Stimulated activated CD8-positive, alpha-beta memory T cell treated with anti-CD3 and anti-CD28 coated beads, Interleukin-2, amount 100 ng/mL, for 48 hours (primary cell): ENCODE data around the gene MT1M.
A peak's percentile ranks its signal among the peaks of the same experiment; 100 is the strongest.
"Not testable (repeated sequence)": the region's sequence is repeated elsewhere in the genome, so short reads cannot be mapped to it uniquely, and the experiment has no call there.

Experiments used
- DNase-seq, 2 donors: peaks; one replicate each; pipeline ENCODE4 v3.0.0-alpha.2; 2020; ENCODE audit warnings: low read depth in 2 of 2

The MT1M gene

DNA sequence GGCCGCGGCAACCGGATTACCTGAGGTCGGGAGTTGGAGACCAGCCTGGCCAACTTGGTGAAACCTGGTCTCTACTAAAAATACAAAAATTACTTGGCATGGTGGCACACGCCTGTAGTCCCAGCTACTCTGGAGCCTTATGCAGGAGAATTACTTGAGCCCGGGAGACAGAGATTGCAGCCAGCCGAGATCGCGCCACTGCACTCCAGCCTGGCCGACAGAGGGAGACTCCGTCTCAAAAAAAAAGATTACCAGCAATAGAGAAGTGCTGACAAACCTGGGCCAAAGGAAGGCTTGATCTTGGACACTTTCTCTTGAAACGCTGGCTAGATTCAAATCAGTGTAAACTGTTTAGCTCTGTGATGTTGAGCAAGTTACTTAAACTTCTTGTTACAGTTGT, 41.5 kb downstream of the MT1M start:
- DNase-seq, result no peak

DNA sequence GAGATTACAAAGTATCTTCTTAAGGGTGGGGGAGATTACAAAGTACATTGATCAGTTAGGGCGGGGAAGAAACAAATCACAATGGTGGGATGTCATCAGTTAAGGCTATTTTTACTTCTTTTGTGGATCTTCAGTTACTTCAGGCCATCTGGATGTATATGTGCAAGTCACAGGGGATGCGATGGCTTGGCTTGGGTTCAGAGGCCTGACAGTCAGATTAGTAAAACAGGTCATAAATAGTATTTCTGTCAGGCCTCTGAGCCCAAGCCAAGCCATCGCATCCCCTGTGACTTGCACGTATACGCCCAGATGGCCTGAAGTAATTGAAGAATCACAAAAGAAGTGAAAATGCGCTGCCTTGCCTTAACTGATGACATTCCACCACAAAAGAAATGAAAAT, 42.1 kb downstream of the MT1M start:
- DNase-seq, result not testable (repeated sequence)

DNA sequence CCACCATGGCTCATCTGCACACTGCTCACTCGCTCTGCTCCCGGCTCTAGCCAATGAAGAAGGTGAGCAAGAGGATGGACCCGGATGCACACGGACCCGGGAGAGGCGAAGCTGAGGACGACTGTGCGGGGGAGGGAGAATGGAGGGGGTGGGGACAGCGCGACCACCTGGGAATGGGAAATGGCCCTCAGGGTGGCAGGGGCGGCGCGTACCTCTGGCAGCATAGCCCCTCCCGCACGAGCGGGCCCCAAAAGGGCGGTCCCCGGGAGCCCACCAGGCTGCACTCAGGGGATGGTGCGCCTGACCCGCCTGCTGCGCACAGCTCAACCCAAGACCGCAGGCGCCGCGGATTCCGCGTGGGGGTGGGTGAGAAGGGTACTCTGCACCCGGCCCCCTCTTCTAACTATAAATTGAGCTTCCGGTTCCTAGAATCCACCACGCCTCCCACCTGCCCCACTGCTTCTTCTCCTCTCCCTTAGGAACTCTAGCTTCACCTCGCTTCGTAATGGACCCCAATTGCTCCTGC, 43.3 kb downstream of the MT1M start:
- peak; percentile 54 to 63 for DNase-seq

DNA sequence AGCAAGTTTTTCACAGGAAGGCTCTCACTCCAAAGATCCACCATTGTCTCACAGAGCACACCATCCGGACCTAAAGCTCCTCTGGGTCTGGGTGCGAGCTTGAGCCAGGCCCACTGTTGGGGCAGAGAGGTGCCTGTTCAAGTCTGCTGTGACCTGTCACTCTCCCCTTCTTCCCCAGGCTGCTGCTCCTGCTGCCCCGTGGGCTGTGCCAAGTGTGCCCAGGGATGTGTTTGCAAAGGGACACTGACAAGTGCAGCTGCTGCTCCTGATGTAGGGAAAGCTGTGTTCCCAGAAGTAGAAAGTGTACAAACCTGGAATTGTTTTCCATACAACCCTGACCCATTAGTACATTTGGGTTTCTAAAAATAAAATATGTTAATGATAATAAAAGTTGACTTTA, 45.0 kb downstream of the MT1M start:
- no peak for DNase-seq

DNA sequence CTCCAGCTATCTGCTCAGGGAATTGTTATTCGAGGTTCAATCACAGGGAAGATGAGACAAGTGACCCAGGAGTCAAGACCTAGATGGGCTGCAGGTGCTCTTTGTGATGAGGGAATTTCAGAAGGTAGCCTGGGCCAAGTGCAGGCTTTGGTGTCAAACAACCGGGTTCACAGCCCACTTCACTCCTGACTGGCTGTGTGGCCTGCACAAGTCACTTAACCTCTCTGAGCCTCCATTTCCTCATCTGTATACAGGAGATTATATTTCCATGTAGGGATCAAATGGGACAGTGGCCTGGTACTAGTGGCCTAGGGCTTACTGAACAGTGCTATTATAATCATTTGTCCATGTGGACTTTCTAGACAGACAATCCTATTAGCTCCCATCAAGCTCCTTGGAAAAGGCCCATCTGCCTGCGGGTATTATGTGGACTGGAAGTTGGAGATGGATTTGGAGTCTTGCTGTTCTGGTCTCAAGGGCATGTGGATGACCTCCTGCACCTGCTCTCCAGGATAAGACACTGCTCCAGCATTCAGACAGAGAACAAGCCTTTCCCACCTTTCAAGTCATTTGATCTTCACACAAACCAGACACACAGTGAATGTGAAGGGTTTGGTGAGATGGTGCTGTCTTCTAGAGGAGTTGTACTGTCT, 46.7 kb downstream of the MT1M start:
- DNase-seq, result no peak

GRCh38 chr16:56679818-56680217, 47.4 kb downstream of the MT1M start:
- DNase-seq, result no peak

GRCh38 chr16:56681939-56682702, 49.7 kb downstream of the MT1M start, which contains the start of gene MT1X:
Gene MT1X, plus strand, starts transcription at chr16:56682470. Its CDS starts 71 bp downstream, at chr16:56682541.
- DNase-seq, result peak; percentile 89

- no peak for DNase-seq
Measured at GRCh38 chr16:56682703-56683397, 50.4 kb downstream of the MT1M start.
